Measurements from ENCODE around the gene PPP5C. TPM values are rescaled to one million over a fixed set of nuclear protein-coding genes. Genes with fewer than 3 reads are reported as not detected.
A peak's percentile ranks its signal among the peaks of the same experiment; 100 is the strongest.

The PPP5C gene
- total RNA-seq, 1 experiment from 2014 or later: 102 TPM

- H3K4me1 ChIP-seq (ENCODE audit: control insufficient read depth in 1 of 2, insufficient read depth in 2 of 2, low read length in 2 of 2): peaks cover 24 to 31% of the 10 kb centered on the region in 2 experiments
- H3K9me2 ChIP-seq (ENCODE audit: insufficient read depth): no peaks in the 10 kb centered on the region
- H4K20me1 ChIP-seq (ENCODE audit: insufficient read depth): no peaks in the 10 kb centered on the region
- H3K79me2 ChIP-seq (ENCODE audit: insufficient read depth, low read length): peaks cover 3% of the 10 kb centered on the region; the same call in 1 of the 2 replicates
- ChIA-PET RAD21 (ENCODE audit: low non-redundant PET in 1 of 2, low total read pairs in 2 of 2, uncharacterized antibody in 2 of 2, unreplicated experiment in 2 of 2) (no interaction called here), POLR2A (no interaction called here), CTCF (no interaction called here)
- peak overlapping the region; percentile 82 for H3K4me2 ChIP-seq (ENCODE audit: low read length)
- DNase-seq (ENCODE audit: low read depth, low spot score) (peak; percentile 92), ATAC-seq (peak; percentile 88)
- H3K9ac ChIP-seq (ENCODE audit: low read length): peak overlapping the region; percentile 80
- peak overlapping the region; percentile 69 for H2AFZ ChIP-seq (ENCODE audit: low read depth, low read length, poor library complexity, severe bottlenecking)
- H3K4me3 ChIP-seq (replicated peaks in 1 of 2; ENCODE audit: low read depth in 1 of 2, low read length in 2 of 2): peak overlapping the region; percentile 53 to 63
- intact Hi-C loops (cut with micrococcal nuclease): no loop called here
- peaks cover 6 to 12% of the 10 kb centered on the region in 2 experiments; a peak in 2 of 4 replicates for H3K9me3 ChIP-seq (ENCODE audit: control insufficient read depth in 1 of 2, insufficient read depth in 1 of 2, low read depth in 1 of 2, low read length in 2 of 2)
- BruUV-seq (replicated peaks): no TSS peak
- no peaks in the 10 kb centered on the region for H3K27me3 ChIP-seq (ENCODE audit: insufficient read depth, low read length)
- TF ChIP-seq CBX3 (IDR thresholded peaks at IDR 0.05; ENCODE audit: low read depth): peak; percentile 67; the same call in 1 of the 2 replicates
- TF ChIP-seq ZFX (IDR thresholded peaks at IDR 0.05): peak; percentile 98
- no peak for TF ChIP-seq CEBPB (IDR thresholded peaks at IDR 0.05; ENCODE audit: low read depth)
- TF ChIP-seq JUND (IDR thresholded peaks at IDR 0.05): no peak
- no peak for TF ChIP-seq YY1 (IDR thresholded peaks at IDR 0.05; ENCODE audit: extremely low read depth, insufficient replicate concordance, low read depth, low read length)
- no peak for TF ChIP-seq EZH2 (IDR thresholded peaks at IDR 0.05)
- TF ChIP-seq POLR2AphosphoS5 (IDR thresholded peaks at IDR 0.05; ENCODE audit: low read depth, low read length): peak; percentile 81
- no peak; the same call in 1 of the 2 replicates for TF ChIP-seq SIN3A (IDR thresholded peaks at IDR 0.05; ENCODE audit: low read depth)
- TF ChIP-seq FOSL1 (IDR thresholded peaks at IDR 0.05; ENCODE audit: low read depth): no peak
- no peak for TF ChIP-seq EZH2phosphoT487 (IDR thresholded peaks at IDR 0.05; ENCODE audit: borderline replicate concordance)
- TF ChIP-seq RAD21 (IDR thresholded peaks at IDR 0.05; ENCODE audit: low read depth): no peak
- TF ChIP-seq POLR2A (IDR thresholded peaks at IDR 0.05; ENCODE audit: borderline replicate concordance, extremely low read depth, insufficient read depth, insufficient read length): peak; percentile 88
- TF ChIP-seq ZBTB33 (IDR thresholded peaks at IDR 0.05; ENCODE audit: extremely low read depth, insufficient replicate concordance, low read length): no peak
- peak; percentile 100 for TF ChIP-seq MAX (IDR thresholded peaks at IDR 0.05)
- no peak for TF ChIP-seq REST (IDR thresholded peaks at IDR 0.05; ENCODE audit: low read depth)
- peak; percentile 63 for TF ChIP-seq EGR1 (IDR thresholded peaks at IDR 0.05; ENCODE audit: low read depth)
- peak; percentile 71 for TF ChIP-seq SP1 (IDR thresholded peaks at IDR 0.05; ENCODE audit: low read depth)
- no peak for TF ChIP-seq ATF3 (IDR thresholded peaks at IDR 0.05)
- TF ChIP-seq CTCF (IDR thresholded peaks at IDR 0.05 in 2 of 3, conservative IDR thresholded peaks at IDR 0.05 in 1 of 3; ENCODE audit: borderline replicate concordance in 1 of 3, insufficient read depth in 1 of 3, low read depth in 2 of 3, low read length in 2 of 3): no peak
- TF ChIP-seq SRF (IDR thresholded peaks at IDR 0.05; ENCODE audit: low read depth): no peak; the same call in 1 of the 2 replicates
- no peak for TF ChIP-seq ZNF274 (IDR thresholded peaks at IDR 0.05; ENCODE audit: low read depth, low read length)
- H3K27ac ChIP-seq (ENCODE audit: low read depth, low read length): peak overlapping the region; percentile 92
- no peaks in the 10 kb centered on the region for H3K36me3 ChIP-seq (ENCODE audit: control insufficient read depth in 1 of 2, insufficient read depth in 2 of 2, low read length in 2 of 2)
Measured at GRCh38 chr19:46303691-46304397, 43.0 kb upstream of the PPP5C start.

Data from HCT116 (cell line).